ENCODE measurements around the gene PDE6A. TPM values are rescaled to one million over a fixed set of nuclear protein-coding genes. Genes with fewer than 3 reads are reported as not detected.

Gene PDE6A
- total and polyA plus RNA-seq, 2 of the 8 experiments (the other 6 are each of a cell fraction or from before 2014, with no cell fraction given): not detected

DNA sequence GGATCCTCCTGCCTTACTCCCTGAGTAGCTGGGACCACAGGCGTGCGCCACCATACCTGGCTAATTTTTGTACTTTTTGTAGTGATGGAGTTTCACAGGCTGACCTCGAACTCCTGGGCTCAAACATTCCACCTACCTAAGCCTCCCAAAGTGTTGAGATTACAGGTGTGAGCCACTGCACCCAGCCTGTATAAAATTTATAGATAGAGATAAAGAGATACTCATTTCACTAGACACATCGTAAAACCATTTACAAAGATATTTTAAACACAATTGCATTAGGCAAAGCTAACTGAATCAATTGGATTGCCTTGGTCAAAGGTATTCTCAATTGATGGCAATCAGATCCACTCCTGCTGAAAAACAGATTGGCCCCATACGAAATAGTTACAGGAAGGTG, 52.0 kb downstream of the PDE6A start (continued):
- TF ChIP-seq TAF7 (optimal IDR thresholded peaks at IDR 0.05; ENCODE audit: borderline replicate concordance, low read depth, low read length) (no peak), MAFK (IDR thresholded peaks at IDR 0.05; ENCODE audit: low read depth, low read length) (no peak), ASH2L (IDR thresholded peaks at IDR 0.05; ENCODE audit: low read length) (no peak), GABPA (IDR thresholded peaks at IDR 0.05; ENCODE audit: borderline replicate concordance, insufficient read depth, low read length) (no peak), KDM1A (IDR thresholded peaks at IDR 0.05; ENCODE audit: borderline replicate concordance, low read length) (no peak), USF2 (IDR thresholded peaks at IDR 0.05; ENCODE audit: low read length) (no peak), CREB1 (IDR thresholded peaks at IDR 0.05) (no peak)
- TF ChIP-seq, protein P1, sequence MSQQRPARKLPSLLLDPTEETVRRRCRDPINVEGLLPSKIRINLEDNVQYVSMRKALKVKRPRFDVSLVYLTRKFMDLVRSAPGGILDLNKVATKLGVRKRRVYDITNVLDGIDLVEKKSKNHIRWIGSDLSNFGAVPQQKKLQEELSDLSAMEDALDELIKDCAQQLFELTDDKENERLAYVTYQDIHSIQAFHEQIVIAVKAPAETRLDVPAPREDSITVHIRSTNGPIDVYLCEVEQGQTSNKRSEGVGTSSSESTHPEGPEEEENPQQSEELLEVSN (IDR thresholded peaks at IDR 0.05): no peak
